GM12878 (cell line): ENCODE results near the gene ZNF140. TPM values are rescaled to one million over a fixed set of nuclear protein-coding genes. Genes with fewer than 3 reads are reported as not detected.

Source experiments
- ATAC-seq: fragments of 200-7000 bp; cut with Tn5 transposase; 3 replicates; pipeline ENCODE4 v1.9.1; 2020; ENCODE audit warnings: mild to moderate bottlenecking, moderate library complexity
- BruUV-seq: library from RNA; stranded (reverse); fragments of 400-500 nt; replicated peaks from 2 replicates; lab custom pipeline; 2021; lab: Mats Ljungman, UMichigan
- CTCF ChIA-PET: fragments of 300-600 bp; sonication (Branson Sonifier 250); formaldehyde crosslinking; extraction: SDS; loops from one replicate; lab custom pipeline; 2021; ENCODE audit warnings: inconsistent platforms; lab: Yijun Ruan, JAX
- POLR2A ChIA-PET: fragments of 350-600 bp; formaldehyde crosslinking; extraction: SDS; loops from one replicate; lab custom pipeline; 2021; ENCODE audit warnings: inconsistent platforms; lab: Charles Lee
- RAD21 ChIA-PET: fragments of 300-600 bp; sonication (Branson Sonifier 250); formaldehyde crosslinking; loops from one replicate; lab custom pipeline; 2023; ENCODE audit warnings: antibody characterized with exemption; ENCODE audit not compliant: unreplicated experiment; lab: Charles Lee
- SMC1A ChIA-PET: fragments of 300-600 bp; sonication (Branson Sonifier 250); formaldehyde crosslinking; loops from one replicate; lab custom pipeline; 2023; ENCODE audit not compliant: unreplicated experiment, uncharacterized antibody; lab: Charles Lee
- DNase-seq: peaks from one replicate; pipeline ENCODE4 v3.0.0-alpha.2; 2011; ENCODE audit warnings: low read depth, low spot score
- FAIRE-seq: peaks from 3 replicates; lab custom pipeline; 2011; peaks lifted over from hg19 to GRCh38; lab: Jason Lieb, UNC
- H2AFZ ChIP-seq: 2 replicates; pipeline ENCODE4 v1.6.0; 2011; ENCODE audit warnings: low read depth, low read length, control low read depth; ENCODE audit not compliant: control insufficient read depth
- H3K27ac ChIP-seq: 2 replicates; pipeline ENCODE4 v1.5.1; 2011; ENCODE audit warnings: control low read depth; ENCODE audit not compliant: control insufficient read depth, insufficient read depth
- H3K27me3 ChIP-seq, 2 experiments: replicated peaks in 1 of 2; 2 replicates each; pipeline versions ENCODE4 v1.6.0 to v1.6.1; 2011; ENCODE audit warnings: low read length in 1 of 2; ENCODE audit not compliant: control insufficient read depth in 2 of 2, insufficient read depth in 2 of 2
- H3K36me3 ChIP-seq, 2 experiments: 2 replicates each; pipeline ENCODE4 v1.5.1; 2011; ENCODE audit warnings: low read length in 1 of 2; ENCODE audit not compliant: control insufficient read depth in 2 of 2, insufficient read depth in 2 of 2
- H3K4me1 ChIP-seq: 2 replicates; pipeline ENCODE4 v1.6.1; 2011; ENCODE audit warnings: mild to moderate bottlenecking, low read length, moderate library complexity, mixed read lengths; ENCODE audit not compliant: control insufficient read depth, insufficient read depth
- H3K4me2 ChIP-seq: 2 replicates; pipeline ENCODE4 v1.6.0; 2011; ENCODE audit warnings: control low read depth; ENCODE audit not compliant: control insufficient read depth, insufficient read depth
- H3K4me3 ChIP-seq: fragments of 200-600 bp; sonication (generic); 2 replicates; pipeline ENCODE4 v1.5.1; 2016
- H3K79me2 ChIP-seq: 2 replicates; pipeline ENCODE4 v1.6.0; 2011; ENCODE audit warnings: low read length; ENCODE audit not compliant: control insufficient read depth, insufficient read depth
- H3K9ac ChIP-seq: 2 replicates; pipeline ENCODE4 v1.8.0; 2011; ENCODE audit warnings: low read length, control low read depth, mixed read lengths; ENCODE audit not compliant: control insufficient read depth, insufficient read depth
- H3K9me3 ChIP-seq: replicated peaks from 3 replicates; pipeline ENCODE4 v1.5.1; 2011; ENCODE audit warnings: mild to moderate bottlenecking, low read length; ENCODE audit not compliant: control insufficient read depth, insufficient read depth
- H4K20me1 ChIP-seq: 2 replicates; pipeline ENCODE4 v1.6.0; 2011; ENCODE audit not compliant: control insufficient read depth, insufficient read depth
- BACH1 ChIP-seq: fragments of 450-650 bp; IDR thresholded peaks from 2 replicates; pipeline ENCODE4 v1.6.1; 2017; ENCODE audit warnings: mild to moderate bottlenecking, borderline replicate concordance
- DPF2 ChIP-seq: fragments of 450-650 bp; IDR thresholded peaks from 2 replicates; pipeline ENCODE4 v1.6.1; 2017; ENCODE audit warnings: mild to moderate bottlenecking
- GATAD2B ChIP-seq: fragments of 450-650 bp; conservative IDR thresholded peaks from 2 replicates; pipeline ENCODE4 v1.6.1; 2017; ENCODE audit warnings: low read depth, mild to moderate bottlenecking, moderate library complexity
- HDAC6 ChIP-seq: fragments of 200-600 bp; sonication (generic); IDR thresholded peaks from one replicate; pipeline ENCODE4 v1.8.0; 2017; ENCODE audit warnings: antibody characterized with exemption; ENCODE audit not compliant: unreplicated experiment
- KLF5 ChIP-seq: fragments of 450-650 bp; IDR thresholded peaks from 2 replicates; pipeline ENCODE4 v1.6.1; 2014; ENCODE audit warnings: mild to moderate bottlenecking; ENCODE audit not compliant: partially characterized antibody
- MAX ChIP-seq: IDR thresholded peaks from 2 replicates; pipeline ENCODE4 v1.6.1; 2012; ENCODE audit warnings: low read depth, low read length, improper control_type of control experiment
- NR2C2 ChIP-seq: IDR thresholded peaks from 2 replicates; pipeline ENCODE4 v1.6.1; 2011; ENCODE audit warnings: borderline replicate concordance, low read depth; ENCODE audit not compliant: control insufficient read depth, insufficient read length
- PAX5 ChIP-seq: IDR thresholded peaks from 2 replicates; pipeline ENCODE4 v1.6.1; 2011; ENCODE audit warnings: low read depth, low read length, borderline replicate concordance
- RB1 ChIP-seq: fragments of 450-650 bp; formaldehyde crosslinking; IDR thresholded peaks from 2 replicates; pipeline ENCODE4 v1.6.1; 2017; ENCODE audit warnings: mild to moderate bottlenecking, borderline replicate concordance
- SIX5 ChIP-seq: IDR thresholded peaks from 2 replicates; pipeline ENCODE4 v1.6.1; 2011; ENCODE audit warnings: mild to moderate bottlenecking, low read depth, low read length, moderate library complexity; ENCODE audit not compliant: severe bottlenecking
- SKIL ChIP-seq: fragments of 450-650 bp; IDR thresholded peaks from 2 replicates; pipeline ENCODE4 v1.6.1; 2017; ENCODE audit warnings: mild to moderate bottlenecking, low read depth, inconsistent platforms; ENCODE audit not compliant: poor library complexity, severe bottlenecking
- SMARCA5 ChIP-seq: fragments of 450-650 bp; IDR thresholded peaks from 2 replicates; pipeline ENCODE4 v1.6.1; 2017; ENCODE audit warnings: mild to moderate bottlenecking
- SREBF2 ChIP-seq: IDR thresholded peaks from 2 replicates; pipeline ENCODE4 v1.6.1; 2012; ENCODE audit warnings: mild to moderate bottlenecking, low read length
- STAT3 ChIP-seq: IDR thresholded peaks from 2 replicates; pipeline ENCODE4 v1.6.1; 2011; ENCODE audit warnings: low read depth, low read length, improper control_type of control experiment
- SUZ12 ChIP-seq: fragments of 200-600 bp; sonication (generic); IDR thresholded peaks from one replicate; pipeline ENCODE4 v1.6.1; 2018; ENCODE audit warnings: antibody characterized with exemption, mild to moderate bottlenecking; ENCODE audit not compliant: unreplicated experiment
- TBL1XR1 ChIP-seq: IDR thresholded peaks from 2 replicates; pipeline ENCODE4 v1.6.1; 2012; ENCODE audit warnings: low read depth, low read length, improper control_type of control experiment
- WGBS: methylation state at CpG from one replicate; pipeline ENCODE4 v1.1.6; 2016; ENCODE audit warnings: low lambda C conversion rate; ENCODE audit not compliant: insufficient replicate concordance, insufficient coverage; ENCODE audit errors: missing lambda C conversion rate; 5-methylcytosine and 5-hydroxymethylcytosine counted together
- in situ Hi-C: fragments of 300-500 bp; cut with MboI; formaldehyde crosslinking; loops from 9 replicates; pipeline ENCODE4 v1.14.3; 2018; ENCODE audit warnings: mixed read lengths
- intact Hi-C: fragments of 100-400 bp; cut with micrococcal nuclease; formaldehyde crosslinking; loops from one replicate; pipeline ENCODE4 v1.14.2; 2022; ENCODE audit not compliant: unreplicated experiment
- polyA plus RNA-seq, 11 experiments: library from polyadenylated mRNA; depleted of rRNA in 4 of 11; unstranded in 6 of 11; stranded (reverse) in 5 of 11; fragments of >200 nt; fragmentation: Nextera tagmentation in 4 of 11; fragmentation: Illumina TruSeq in 1 of 11; extraction: Ambion mirVana in 4 of 11; extraction: Trizol in 1 of 11; gene quantifications; 1 replicate in 1 of 11; 2 replicates in 10 of 11; pipeline versions ENCODE4 v1.2.1 to v1.2.3, GENCODE V29; 2011 to 2016; ENCODE audit warnings: inconsistent platforms in 2 of 11, missing spikeins in 2 of 11, low read depth in 1 of 11
- total RNA-seq, 4 experiments: library from RNA; depleted of rRNA in 3 of 4; stranded (reverse); fragments of >200 nt in 3 of 4; fragmentation: Illumina TruSeq in 1 of 4; extraction: Trizol in 1 of 4; gene quantifications; 2 replicates each; pipeline versions ENCODE4 v1.2.1 to v1.2.3, GENCODE V29; 2013 to 2021
- TF ChIP-seq, protein P1 (sequence below): IDR thresholded peaks from 2 replicates; pipeline ENCODE4 v1.6.1; 2011; ENCODE audit warnings: mild to moderate bottlenecking, low read depth, low read length, moderate library complexity; ENCODE audit not compliant: insufficient replicate concordance

The ZNF140 gene
- total and polyA plus RNA-seq, 10 of the 15 experiments (the other 5 are each of a cell fraction or from before 2014, with no cell fraction given), result 6.8 to 21.2 (median 14.7) TPM

GRCh38 chr12:133106253-133106652 lies 25.5 kb downstream of the ZNF140 start:
- intact Hi-C loops, result no loop called here
- SMC1A ChIA-PET, result no interaction called here

DNA sequence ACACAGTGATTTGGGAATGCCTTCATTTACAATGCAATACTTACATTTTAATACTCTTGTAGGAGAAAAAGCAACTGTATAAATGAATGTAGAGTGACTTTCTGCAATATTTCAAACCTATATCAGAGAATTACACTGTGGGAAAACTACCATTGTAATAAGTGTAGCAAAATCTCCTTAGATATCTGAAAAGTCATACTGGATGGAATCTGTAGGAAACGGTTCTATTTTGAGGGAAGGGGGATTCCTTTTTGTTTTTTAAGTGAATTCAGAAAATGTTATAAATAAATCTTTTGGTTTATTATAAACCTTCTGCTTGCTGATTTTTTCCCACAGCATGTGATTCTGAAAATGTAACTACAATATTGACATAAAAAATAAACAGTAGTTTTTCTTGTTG lies 26.4 kb downstream of the ZNF140 start:
- CTCF ChIA-PET, result no interaction called here
- TF ChIP-seq SKIL, result no peak
- no peak for TF ChIP-seq STAT3
- no peak for TF ChIP-seq TBL1XR1
- no peak for TF ChIP-seq SREBF2
- TF ChIP-seq SUZ12, result no peak
- TF ChIP-seq RB1, result no peak
- TF ChIP-seq MAX, result no peak
- no peak for TF ChIP-seq BACH1
- no peak for TF ChIP-seq DPF2
- TF ChIP-seq GATAD2B, result no peak
- no peak for TF ChIP-seq HDAC6
- no peak for TF ChIP-seq SMARCA5
- no peak for TF ChIP-seq PAX5
- TF ChIP-seq, protein P1, sequence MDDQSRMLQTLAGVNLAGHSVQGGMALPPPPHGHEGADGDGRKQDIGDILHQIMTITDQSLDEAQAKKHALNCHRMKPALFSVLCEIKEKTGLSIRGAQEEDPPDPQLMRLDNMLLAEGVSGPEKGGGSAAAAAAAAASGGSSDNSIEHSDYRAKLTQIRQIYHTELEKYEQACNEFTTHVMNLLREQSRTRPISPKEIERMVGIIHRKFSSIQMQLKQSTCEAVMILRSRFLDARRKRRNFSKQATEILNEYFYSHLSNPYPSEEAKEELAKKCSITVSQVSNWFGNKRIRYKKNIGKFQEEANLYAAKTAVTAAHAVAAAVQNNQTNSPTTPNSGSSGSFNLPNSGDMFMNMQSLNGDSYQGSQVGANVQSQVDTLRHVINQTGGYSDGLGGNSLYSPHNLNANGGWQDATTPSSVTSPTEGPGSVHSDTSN, result no peak
- no peak for TF ChIP-seq SIX5

More at GRCh38 chr12:133106253-133106652, 25.5 kb downstream of the ZNF140 start:
- H4K20me1 ChIP-seq, result no peaks in the 10 kb centered on the region
- no peaks in the 10 kb centered on the region for H3K4me1 ChIP-seq
- ChIA-PET POLR2A (no interaction called here), CTCF (interaction anchor here (1.2 kb wide), 1 partner anchor 75 kb away, joined by 3 read pairs; the partner anchor contains the start of gene ZNF268), RAD21 (no interaction called here)
- FAIRE-seq (no peak), DNase-seq (no peak), ATAC-seq (no peak)
- 97% methylated on average over 5 of the region's 5 CpGs for WGBS
- peaks cover 0 to 14% of the 10 kb centered on the region in 2 experiments; a peak in 1 of 4 replicates for H3K36me3 ChIP-seq
- H3K4me2 ChIP-seq, result no peak overlapping the region
- H3K9ac ChIP-seq, result no peak overlapping the region
- no TSS peak for BruUV-seq
- in situ Hi-C loops, result no loop called here
- H3K9me3 ChIP-seq, result peaks cover 46% of the 10 kb centered on the region
- no peak overlapping the region for H3K4me3 ChIP-seq
- no peak overlapping the region for H3K27ac ChIP-seq
- H3K79me2 ChIP-seq, result no peaks in the 10 kb centered on the region
- H2AFZ ChIP-seq, result no peak overlapping the region
- no peaks in the 10 kb centered on the region for H3K27me3 ChIP-seq
- TF ChIP-seq KLF5 (peak; percentile 42), NR2C2 (no peak)

More for the DNA sequence above, 26.4 kb downstream of the ZNF140 start:
- ChIA-PET SMC1A (no interaction called here), POLR2A (no interaction called here), RAD21 (no interaction called here)
- no peak for FAIRE-seq
- ATAC-seq, result no peak
- DNase-seq, result no peak
- Histone ChIP-seq H2AFZ (no peak overlapping the region), H3K27ac (no peak overlapping the region), H4K20me1 (no peaks in the 10 kb centered on the region), H3K36me3 (peaks cover 0 to 14% of the 10 kb centered on the region in 2 experiments; a peak in 1 of 4 replicates), H3K79me2 (no peaks in the 10 kb centered on the region), H3K4me2 (no peak overlapping the region), H3K4me1 (no peaks in the 10 kb centered on the region), H3K9ac (no peak overlapping the region), H3K4me3 (no peak overlapping the region), H3K27me3 (no peaks in the 10 kb centered on the region), H3K9me3 (peaks cover 44% of the 10 kb centered on the region)
- in situ Hi-C loops (no loop called here), intact Hi-C loops (no loop called here)
- BruUV-seq, result no TSS peak
- WGBS, result 50% methylated on average over 1 of the region's 1 CpG
